ENCODE measurements around the gene CHD5. TPM values are rescaled to one million over a fixed set of nuclear protein-coding genes. Genes with fewer than 3 reads are reported as not detected.

CHD5 gene
- total RNA-seq, 4 donors from 2014 or later = 0.30 TPM; not detected in 3

DNA sequence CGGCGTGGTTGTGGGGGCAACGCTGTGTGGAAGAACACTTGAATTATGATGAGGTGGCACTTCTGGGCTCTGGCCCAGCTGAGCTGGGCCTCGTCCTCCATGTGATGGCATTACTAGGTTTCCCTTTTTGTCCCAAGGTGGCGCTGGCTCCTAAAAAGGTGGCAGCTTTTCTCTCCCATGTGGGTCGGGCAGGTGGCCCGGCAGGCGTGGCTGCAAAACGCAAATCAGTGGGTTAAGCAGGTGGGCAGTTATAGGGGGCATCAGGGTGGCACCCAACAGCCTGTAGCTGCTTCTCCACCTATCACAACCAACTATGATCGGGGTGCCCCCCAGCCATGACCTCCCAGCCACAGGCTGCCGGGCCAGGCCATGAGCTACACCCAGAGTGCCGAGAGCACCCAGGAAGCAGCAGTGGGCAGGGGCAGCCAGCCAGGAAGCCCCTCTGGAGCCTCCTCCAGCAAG lies 74.9 kb downstream of the CHD5 start:
- peaks cover 0 to 27% of the 10 kb centered on the region in 2 donors for H3K27me3 ChIP-seq
- no peaks in the 10 kb centered on the region for H3K36me3 ChIP-seq
- no peak overlapping the region for H3K27ac ChIP-seq
- no peak for DNase-seq (ENCODE audit: low spot score in 2 of 2)
- no peaks in the 10 kb centered on the region for H3K4me1 ChIP-seq
- H3K4me3 ChIP-seq = no peak overlapping the region
- TF ChIP-seq EP300 (IDR thresholded peaks at IDR 0.05) (no peak), POLR2A (IDR thresholded peaks at IDR 0.05) (no peak)
- TF ChIP-seq, protein P1, sequence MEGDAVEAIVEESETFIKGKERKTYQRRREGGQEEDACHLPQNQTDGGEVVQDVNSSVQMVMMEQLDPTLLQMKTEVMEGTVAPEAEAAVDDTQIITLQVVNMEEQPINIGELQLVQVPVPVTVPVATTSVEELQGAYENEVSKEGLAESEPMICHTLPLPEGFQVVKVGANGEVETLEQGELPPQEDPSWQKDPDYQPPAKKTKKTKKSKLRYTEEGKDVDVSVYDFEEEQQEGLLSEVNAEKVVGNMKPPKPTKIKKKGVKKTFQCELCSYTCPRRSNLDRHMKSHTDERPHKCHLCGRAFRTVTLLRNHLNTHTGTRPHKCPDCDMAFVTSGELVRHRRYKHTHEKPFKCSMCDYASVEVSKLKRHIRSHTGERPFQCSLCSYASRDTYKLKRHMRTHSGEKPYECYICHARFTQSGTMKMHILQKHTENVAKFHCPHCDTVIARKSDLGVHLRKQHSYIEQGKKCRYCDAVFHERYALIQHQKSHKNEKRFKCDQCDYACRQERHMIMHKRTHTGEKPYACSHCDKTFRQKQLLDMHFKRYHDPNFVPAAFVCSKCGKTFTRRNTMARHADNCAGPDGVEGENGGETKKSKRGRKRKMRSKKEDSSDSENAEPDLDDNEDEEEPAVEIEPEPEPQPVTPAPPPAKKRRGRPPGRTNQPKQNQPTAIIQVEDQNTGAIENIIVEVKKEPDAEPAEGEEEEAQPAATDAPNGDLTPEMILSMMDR (IDR thresholded peaks at IDR 0.05) = no peak
- H3K9me3 ChIP-seq = no peaks in the 10 kb centered on the region
- WGBS, 2 donors = 73 to 85% methylated on average over 12 of the region's 12 CpGs

DNA sequence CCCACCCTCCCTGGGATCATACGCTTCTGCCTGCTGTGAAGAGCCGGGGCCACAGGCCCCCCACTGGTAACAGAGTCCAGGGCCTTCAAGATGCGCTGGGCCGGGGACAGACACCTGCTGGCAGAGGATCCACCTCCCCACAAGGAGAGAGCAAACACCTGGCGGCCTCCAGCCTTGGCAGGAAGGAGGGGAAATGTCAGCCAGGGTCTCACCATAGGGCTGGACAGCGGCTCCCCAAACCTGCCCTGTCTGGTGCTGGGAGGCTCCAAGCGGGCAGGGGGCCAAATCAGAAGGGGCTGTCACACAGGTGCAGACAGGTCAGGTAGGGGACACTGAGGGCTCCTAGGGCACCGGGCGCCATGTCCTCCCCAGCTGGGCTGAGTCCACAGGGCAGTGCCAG lies 75.5 kb downstream of the CHD5 start:
- no peaks in the 10 kb centered on the region for H3K36me3 ChIP-seq
- no peaks in the 10 kb centered on the region for H3K4me1 ChIP-seq
- no peak overlapping the region for H3K4me3 ChIP-seq
- H3K9me3 ChIP-seq = no peaks in the 10 kb centered on the region
- no peak for DNase-seq (ENCODE audit: low spot score in 2 of 2)
- H3K27ac ChIP-seq = no peak overlapping the region
- TF ChIP-seq, protein P1 (IDR thresholded peaks at IDR 0.05) = no peak
- TF ChIP-seq POLR2A (IDR thresholded peaks at IDR 0.05) = no peak
- TF ChIP-seq EP300 (IDR thresholded peaks at IDR 0.05) = no peak
- whole genome bisulfite sequencing, 2 donors = 88 to 94% methylated on average over 4 to 8 of the region's 9 CpGs
- peaks cover 0 to 27% of the 10 kb centered on the region in 2 donors for H3K27me3 ChIP-seq

DNA sequence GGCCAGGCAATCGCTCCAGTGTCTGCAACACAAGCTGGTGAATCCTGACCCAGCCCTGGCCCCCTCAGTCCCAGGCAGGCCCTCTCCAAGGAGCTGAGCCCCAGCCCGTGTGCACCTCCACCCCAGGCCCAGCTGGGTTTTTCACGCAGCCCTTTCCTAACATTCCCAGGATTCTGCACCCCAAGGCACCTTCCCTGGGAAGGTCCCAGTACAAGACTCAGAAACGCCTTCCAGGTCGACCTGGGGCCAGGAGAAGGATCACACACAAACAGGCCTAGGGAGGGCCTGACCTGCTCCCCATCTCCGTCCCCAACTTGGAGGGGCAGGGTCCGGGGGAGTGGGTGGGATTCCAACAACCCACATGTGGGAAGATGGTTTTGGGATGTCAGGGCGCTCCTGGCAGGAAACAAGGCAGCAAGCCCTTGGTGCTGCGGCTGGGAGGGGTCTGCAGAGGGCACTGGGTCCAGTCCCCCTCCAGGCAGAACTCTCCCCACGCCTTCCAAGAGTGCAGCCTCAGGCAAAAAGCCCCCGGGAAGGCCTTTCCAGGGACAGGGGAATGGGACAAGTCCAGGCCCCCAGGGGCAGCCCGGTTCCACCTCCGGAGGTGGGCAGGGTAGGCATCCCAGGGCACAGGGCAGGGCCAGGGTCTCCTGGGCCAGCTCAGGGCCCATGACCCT lies 76.1 kb downstream of the CHD5 start:
- 61 to 72% methylated on average over 10 to 13 of the region's 13 CpGs for WGBS, 2 donors
- no peak for DNase-seq (ENCODE audit: low spot score in 2 of 2)

DNA sequence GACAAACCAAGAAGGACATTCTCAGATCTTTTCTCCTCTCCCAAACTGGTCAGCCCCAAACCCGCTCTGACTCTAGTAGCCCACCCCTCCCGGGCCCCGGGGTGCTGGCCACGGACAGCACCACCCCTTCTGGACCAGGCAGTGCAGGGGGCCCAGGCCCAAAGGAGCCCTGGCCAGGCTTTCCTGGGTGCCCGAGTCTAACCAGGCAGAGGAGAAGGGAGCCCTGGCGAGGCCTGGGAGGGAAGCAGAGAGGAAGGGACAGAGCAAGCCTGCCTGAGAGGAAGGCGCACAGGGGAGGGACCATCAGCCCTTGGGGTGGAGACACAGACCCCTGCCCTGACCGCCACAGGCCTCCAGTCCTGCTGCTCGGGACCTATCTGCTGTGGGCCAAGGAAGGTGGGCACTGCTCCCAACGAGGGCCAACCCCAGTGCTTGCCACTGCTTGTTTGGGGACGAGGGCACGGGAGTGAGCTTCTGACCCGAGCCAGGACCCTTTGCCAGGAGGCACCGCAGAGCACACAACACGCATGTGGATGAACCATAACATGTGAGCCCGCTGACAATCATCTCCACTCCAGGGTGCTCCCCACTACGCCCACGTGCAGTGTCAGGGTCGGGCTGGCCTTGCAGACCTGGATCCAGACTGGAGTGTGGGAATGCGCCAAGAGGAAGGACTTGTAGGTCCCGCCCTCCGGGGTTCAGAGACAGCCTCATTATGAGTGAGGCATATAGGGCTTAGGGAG lies 76.8 kb downstream of the CHD5 start:
- Histone ChIP-seq H3K27me3 (peaks cover 0 to 27% of the 10 kb centered on the region in 2 donors), H3K36me3 (peaks cover 0 to 7% (median 0%) of the 10 kb centered on the region in 3 donors), H3K9me3 (no peaks in the 10 kb centered on the region), H3K4me3 (no peak overlapping the region), H3K27ac (no peak overlapping the region), H3K4me1 (no peaks in the 10 kb centered on the region)
- no peak for DNase-seq (ENCODE audit: low spot score in 2 of 2)
- 64 to 70% methylated on average over 18 to 19 of the region's 22 CpGs for WGBS, 2 donors
- TF ChIP-seq EP300 (IDR thresholded peaks at IDR 0.05) (no peak), POLR2A (IDR thresholded peaks at IDR 0.05) (no peak)

More for the DNA sequence above, 76.1 kb downstream of the CHD5 start:
- Histone ChIP-seq H3K36me3 (peaks cover 0 to 4% (median 0%) of the 10 kb centered on the region in 3 donors), H3K27me3 (peaks cover 0 to 27% of the 10 kb centered on the region in 2 donors), H3K27ac (no peak overlapping the region), H3K9me3 (no peaks in the 10 kb centered on the region), H3K4me1 (no peaks in the 10 kb centered on the region), H3K4me3 (no peak overlapping the region)
- TF ChIP-seq POLR2A (IDR thresholded peaks at IDR 0.05) (no peak), EP300 (IDR thresholded peaks at IDR 0.05) (no peak)
- TF ChIP-seq, protein P1 (IDR thresholded peaks at IDR 0.05) = no peak

DNA sequence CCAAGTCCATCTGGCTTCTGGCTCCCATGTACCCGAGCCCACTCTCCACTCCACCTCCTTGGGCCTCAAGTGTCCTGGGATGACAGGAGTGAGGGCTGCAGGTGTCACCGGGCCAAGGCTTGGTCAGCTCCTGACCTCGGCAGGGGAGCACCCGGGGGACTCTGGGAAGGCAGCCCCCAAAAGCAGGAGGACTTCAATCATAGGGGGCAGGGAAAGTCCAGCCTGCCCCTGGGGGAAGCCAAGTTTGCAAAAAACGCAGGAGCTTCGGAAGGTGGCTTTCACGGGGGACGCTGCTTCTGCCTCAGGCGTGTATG lies 77.6 kb downstream of the CHD5 start:
- 72 to 82% methylated on average over 9 of the region's 9 CpGs for whole genome bisulfite sequencing, 2 donors
- H3K27ac ChIP-seq = no peak overlapping the region
- no peak overlapping the region for H3K4me3 ChIP-seq
- peaks cover 0 to 27% of the 10 kb centered on the region in 2 donors for H3K27me3 ChIP-seq
- H3K36me3 ChIP-seq = peaks cover 0 to 7% (median 0%) of the 10 kb centered on the region in 3 donors
- no peak for DNase-seq (ENCODE audit: low spot score in 2 of 2)
- no peaks in the 10 kb centered on the region for H3K4me1 ChIP-seq
- H3K9me3 ChIP-seq = no peaks in the 10 kb centered on the region
- TF ChIP-seq, protein P1 (IDR thresholded peaks at IDR 0.05) = no peak
- TF ChIP-seq POLR2A (IDR thresholded peaks at IDR 0.05) = no peak
- no peak for TF ChIP-seq EP300 (IDR thresholded peaks at IDR 0.05)

Measured in tibial nerve (tissue), 4 donors.